8988T (cell line): ENCODE measurements around the gene GSTO2.

Experiments
- DNase-seq: peaks from one replicate; pipeline ENCODE4 v3.0.0; 2011

GSTO2 gene

DNA sequence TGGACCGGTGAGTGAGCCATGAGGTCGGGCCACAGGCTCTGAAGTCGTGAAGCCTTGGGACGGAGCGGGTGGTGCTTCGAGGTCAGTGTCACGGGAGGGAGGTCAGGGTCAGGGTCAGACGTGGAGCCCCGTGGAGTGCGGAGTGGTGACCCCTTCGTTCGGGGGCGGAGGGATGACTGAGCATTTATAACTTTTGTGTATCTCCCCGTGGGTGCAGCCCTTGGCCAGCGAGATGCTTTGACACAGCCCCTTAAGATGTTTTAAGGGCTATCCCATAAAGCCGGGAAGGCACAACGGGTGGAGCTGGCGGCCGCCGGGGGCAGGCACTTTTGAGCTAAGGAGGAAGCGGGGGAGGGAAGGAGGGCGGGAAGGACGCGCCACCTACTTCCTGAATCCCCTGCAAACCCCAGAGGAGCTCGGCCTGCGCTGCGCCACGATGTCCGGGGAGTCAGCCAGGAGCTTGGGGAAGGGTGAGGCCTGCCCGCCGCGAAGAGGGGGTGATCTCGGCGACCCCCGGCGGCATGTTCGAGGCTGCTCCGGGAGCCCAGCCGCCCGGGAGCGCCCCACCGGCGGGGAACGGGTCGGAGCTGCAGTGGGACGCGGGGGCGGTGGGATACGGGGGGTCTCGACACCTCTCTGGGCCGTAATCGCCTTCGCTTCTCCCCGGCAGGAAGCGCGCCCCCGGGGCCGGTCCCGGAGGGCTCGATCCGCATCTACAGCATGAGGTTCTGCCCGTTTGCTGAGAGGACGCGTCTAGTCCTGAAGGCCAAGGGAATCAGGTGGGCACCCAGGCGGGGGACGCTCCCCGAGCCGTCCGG is 14.3 kb upstream of the GSTO2 start, which contains the start of gene GSTO1:
Gene GSTO1, plus strand, starts transcription at position 400 of the 818 bp plus-strand sequence. Its CDS starts 37 bp downstream, at position 437.
- peak; percentile 60 for DNase-seq

DNA sequence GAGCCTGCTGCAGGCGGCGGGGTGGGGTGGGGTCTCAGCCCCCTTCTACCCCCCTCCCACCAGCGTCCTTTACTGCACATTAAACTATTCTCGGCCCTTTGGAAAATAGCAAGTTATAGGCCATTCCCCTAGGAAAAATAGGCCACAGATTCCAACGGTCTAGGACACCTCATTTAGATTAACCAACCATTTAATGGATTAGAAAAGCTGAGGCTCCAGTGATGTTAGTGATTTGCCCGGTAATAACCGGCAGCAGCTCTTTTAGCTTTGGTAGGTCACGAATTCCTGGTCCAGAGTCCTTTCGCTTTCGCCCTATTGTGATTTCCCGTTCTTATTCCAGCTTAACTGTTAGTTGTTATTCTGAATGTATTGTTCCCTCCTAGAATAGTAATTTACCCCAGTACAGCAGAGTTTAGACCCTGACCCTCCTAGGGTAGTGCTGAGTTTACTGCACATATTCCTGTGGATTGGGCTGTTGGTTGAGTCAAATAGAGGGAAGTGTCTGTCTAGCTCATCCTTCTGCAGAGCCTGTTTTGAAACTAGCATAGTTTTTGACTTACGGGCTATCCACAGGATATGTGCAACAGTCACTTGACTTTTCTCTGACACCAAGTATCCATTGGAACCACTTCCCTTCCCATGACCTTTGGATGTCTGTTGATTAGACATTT is 13.5 kb upstream of the GSTO2 start:
- peak; percentile 25 for DNase-seq

GRCh38 chr10:104256335-104256961 is 12.5 kb upstream of the GSTO2 start:
- no peak for DNase-seq

- no peak for DNase-seq
Measured at GRCh38 chr10:104257235-104257634, 11.7 kb upstream of the GSTO2 start.

DNA sequence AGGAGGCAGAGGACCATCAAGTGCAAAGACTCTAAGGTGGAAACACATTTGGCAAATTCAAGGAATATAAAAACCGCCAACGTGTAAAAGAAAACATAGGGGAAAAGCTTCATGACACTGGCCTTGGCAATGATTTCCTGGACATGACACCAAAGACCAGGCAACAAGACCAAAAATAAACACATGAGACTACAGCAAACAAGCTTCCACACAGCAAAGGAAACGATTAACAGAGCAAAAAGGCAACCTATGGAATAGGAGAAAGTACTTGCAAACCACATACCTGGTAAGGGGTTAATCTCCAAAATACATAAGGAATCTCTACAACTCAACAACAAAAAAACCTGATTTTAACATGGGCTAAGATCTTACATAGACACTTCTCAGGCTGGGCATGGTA is 10.8 kb upstream of the GSTO2 start:
- no peak for DNase-seq

DNA sequence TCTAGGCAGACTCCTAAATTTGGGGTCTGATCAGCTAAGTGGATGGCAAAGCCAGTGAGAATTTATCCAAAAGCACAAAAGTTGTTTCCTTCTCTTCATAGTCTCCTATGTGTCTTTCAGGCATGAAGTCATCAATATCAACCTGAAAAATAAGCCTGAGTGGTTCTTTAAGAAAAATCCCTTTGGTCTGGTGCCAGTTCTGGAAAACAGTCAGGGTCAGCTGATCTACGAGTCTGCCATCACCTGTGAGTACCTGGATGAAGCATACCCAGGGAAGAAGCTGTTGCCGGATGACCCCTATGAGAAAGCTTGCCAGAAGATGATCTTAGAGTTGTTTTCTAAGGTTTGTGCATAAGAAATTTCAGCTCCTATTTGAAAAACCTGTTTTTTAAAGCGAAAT is 9.5 kb upstream of the GSTO2 start:
- no peak for DNase-seq

- DNase-seq = no peak
Measured at GRCh38 chr10:104259999-104260774, 8.8 kb upstream of the GSTO2 start.

- no peak for DNase-seq
Measured at GRCh38 chr10:104260775-104261115, 8.2 kb upstream of the GSTO2 start.

GRCh38 chr10:104262055-104262454 is 6.9 kb upstream of the GSTO2 start:
- DNase-seq = no peak

- DNase-seq = no peak
Measured at GRCh38 chr10:104264783-104265182, 4.2 kb upstream of the GSTO2 start.

DNA sequence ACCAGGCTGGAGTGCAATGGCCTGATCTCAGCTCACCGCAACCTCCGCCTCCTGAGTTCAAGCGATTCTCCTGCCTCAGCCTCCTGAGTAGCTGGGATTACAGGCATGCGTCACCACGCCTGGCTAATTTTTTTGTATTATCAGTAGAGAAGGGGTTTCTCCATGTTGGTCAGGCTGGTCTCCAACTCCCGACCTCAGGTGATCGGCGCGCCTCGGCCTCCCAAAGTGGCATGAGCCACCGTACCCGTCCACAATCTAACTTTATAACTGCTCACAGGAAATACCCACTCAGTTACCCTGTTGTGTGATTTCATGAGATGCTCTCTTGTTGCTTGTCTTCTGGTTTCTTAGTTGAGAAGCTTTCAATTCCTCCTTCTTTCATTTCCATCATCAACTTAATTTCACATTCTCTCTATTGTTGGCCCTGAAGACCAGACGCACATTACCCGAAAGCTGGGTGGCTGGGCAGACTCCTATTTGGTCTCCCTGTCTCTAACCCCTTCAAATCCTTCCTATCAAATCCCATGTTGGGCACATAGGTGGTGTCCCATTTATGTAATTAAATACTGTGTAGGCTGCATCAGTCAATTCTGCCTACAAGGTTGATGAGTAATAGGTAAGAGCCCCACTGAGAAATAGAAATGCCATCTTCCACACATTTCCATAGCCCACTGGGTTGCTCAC is 1.1 kb upstream of the GSTO2 start:
- DNase-seq = no peak

DNA sequence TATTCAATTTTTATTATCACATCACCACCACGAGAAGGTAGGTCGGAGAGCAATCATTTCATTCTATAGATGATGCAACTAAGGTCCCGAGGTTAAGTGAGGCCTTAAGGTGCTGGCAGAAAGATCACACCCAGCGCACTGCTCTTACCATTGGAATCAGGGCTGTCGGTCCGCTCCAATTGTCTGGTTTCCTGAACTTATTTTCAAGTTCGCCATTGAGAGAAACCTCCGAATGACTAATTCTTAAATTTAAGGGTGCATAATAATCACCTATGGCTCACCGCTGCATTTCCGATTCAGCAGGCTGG is 625 bp upstream of the GSTO2 start:
- DNase-seq = no peak

DNA sequence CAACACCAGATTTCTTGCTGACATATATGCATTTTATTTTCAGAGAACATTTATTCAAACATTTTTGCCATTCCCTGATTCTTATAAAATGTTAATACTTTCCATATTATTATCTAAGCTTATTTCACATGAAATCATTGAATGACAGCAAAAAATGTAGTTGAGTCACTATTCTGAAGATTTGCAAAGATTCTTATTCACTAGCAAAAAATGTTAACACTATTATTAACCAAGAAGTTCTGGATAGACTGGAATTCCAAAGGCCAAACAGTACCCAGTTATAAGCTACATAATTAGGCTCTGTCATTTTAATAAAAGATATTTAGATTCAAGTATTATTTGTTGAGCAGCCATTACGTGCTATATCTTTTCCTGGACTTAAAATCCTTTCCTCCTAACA is 4.3 kb downstream of the GSTO2 start:
- no peak for DNase-seq

- DNase-seq = no peak
Measured at GRCh38 chr10:104273899-104274575, 5.1 kb downstream of the GSTO2 start.

DNA sequence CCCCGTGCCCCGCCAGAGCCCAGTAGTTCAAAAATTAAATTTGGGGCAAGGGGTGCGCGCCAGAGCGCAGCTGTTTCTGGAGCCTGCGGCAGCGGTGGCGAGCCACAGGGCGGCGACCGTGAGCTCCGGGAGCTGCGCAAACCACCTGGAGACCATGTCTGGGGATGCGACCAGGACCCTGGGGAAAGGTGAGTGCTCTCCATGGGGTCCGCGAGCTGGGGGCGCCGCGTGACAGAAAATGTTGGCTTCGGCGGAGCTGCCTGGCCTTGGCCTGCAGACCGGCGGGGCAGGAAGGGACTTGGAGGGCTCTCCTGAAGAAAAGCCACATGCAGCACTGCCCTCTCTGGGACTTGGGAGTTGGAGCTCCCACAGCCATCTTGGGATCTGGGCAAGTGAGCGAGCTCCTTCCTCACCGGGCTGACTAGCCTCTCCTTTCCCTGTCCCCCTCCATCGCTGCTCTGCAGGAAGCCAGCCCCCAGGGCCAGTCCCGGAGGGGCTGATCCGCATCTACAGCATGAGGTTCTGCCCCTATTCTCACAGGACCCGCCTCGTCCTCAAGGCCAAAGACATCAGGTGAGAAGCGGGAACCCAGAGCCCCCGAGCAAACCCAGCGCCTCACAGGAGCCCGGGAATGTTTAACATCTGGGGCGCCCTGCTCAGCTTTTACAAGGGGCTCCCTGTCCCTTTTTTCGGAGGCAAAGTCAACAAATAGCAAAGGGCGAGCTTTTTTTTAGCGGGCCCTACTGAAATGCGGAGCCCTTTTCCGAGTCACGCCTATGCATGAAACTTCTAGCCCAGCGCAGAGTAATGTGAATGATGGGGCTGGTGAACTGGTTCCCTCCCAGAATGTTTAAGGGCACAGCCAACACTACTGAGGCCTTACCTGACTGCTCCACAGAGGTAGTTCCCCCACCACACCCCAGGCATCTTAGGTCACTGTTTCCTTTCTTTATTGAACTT is 6.1 kb downstream of the GSTO2 start:
- peak; percentile 74 for DNase-seq

DNA sequence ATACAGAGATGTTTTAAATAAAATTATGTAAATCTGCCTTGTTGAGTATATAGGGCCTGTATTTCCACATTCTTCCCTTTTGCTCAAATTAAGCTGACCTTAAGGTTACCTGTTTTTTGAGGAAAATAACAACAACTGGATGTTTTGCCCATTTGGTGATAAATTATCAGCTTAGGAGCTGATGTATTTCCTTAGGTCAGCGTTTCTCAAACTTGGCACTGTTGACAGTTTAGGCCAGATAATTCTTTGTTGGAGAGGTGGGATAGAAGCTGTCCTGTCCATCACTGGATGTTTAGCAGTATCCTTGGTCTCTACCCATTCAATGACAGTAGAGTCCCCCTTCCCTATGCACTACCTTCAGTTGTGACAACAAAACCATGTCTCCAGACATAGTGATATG is 7.2 kb downstream of the GSTO2 start:
- DNase-seq = no peak

- no peak for DNase-seq
Measured at GRCh38 chr10:104277785-104278184, 8.8 kb downstream of the GSTO2 start.

- DNase-seq = no peak
Measured at GRCh38 chr10:104279550-104280259, 10.7 kb downstream of the GSTO2 start.

DNA sequence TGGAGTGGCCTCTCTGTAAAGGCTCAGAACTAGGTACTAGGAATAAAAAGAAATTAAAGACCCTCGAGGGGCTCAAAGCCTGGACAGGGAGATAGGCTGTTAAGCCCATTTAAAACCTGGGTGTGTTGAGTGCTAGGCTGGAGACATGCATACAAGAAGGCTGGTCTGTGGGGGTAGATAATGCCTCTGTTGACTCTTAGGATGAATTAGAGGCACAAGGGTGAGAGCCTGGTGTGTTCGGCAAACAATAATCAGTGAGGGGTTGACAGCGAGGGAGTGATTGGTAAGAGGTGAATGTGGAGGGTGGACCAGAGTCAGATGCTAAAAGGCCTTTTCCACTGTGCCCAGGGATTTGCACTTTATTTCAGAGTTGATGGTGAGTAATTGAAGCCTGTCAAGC is 12.7 kb downstream of the GSTO2 start:
- no peak for DNase-seq

DNA sequence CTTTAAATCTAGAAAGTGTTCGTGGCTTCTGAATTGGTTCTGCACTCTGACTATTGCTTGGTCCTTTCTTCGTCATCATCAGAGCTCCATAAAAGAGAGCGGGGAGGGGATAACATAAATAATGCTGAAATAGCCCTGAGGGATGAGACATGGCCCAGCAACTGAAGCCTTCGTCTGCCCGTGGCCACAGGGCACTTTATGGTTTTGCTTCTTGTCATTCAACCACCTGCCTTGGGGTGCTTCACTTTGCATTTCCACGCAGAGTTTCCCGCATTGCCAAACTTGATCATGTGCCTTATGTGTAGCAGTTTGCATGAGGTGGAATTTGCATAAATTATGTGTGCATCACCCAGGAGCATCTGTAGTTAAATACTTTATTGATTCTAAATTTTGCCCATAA is 15.9 kb downstream of the GSTO2 start:
- DNase-seq = no peak
